DMS79 (cell line): ENCODE results near the gene OR2D3.
"Not testable (repeated sequence)": the region's sequence is repeated elsewhere in the genome, so short reads cannot be mapped to it uniquely, and the experiment has no call there.

Experiments used
- DNase-seq: peaks from one replicate; lab custom pipeline; 2025; lab: John Stamatoyannopoulos, UW

Gene OR2D3

GRCh38 chr11:6928916-6929315 lies 8.1 kb downstream of the OR2D3 start:
- DNase-seq = no peak

- DNase-seq = no peak
Measured at GRCh38 chr11:6931146-6931713, 10.4 kb downstream of the OR2D3 start.

GRCh38 chr11:6932145-6932544 lies 11.3 kb downstream of the OR2D3 start:
- DNase-seq = no peak

GRCh38 chr11:6941970-6942369 lies 21.2 kb downstream of the OR2D3 start:
- no peak for DNase-seq

GRCh38 chr11:6943131-6943530 lies 22.3 kb downstream of the OR2D3 start:
- no peak for DNase-seq

GRCh38 chr11:6954248-6954647 lies 33.4 kb downstream of the OR2D3 start:
- DNase-seq = not testable (repeated sequence)

- DNase-seq = no peak
Measured at GRCh38 chr11:6962141-6962540, 41.3 kb downstream of the OR2D3 start.

- no peak for DNase-seq
Measured at GRCh38 chr11:6962673-6963072, 41.9 kb downstream of the OR2D3 start.

- DNase-seq = no peak
Measured at GRCh38 chr11:6968816-6969215, 48.0 kb downstream of the OR2D3 start.

GRCh38 chr11:6969854-6970253 lies 49.1 kb downstream of the OR2D3 start:
- DNase-seq = not testable (repeated sequence)
